HepG2 (cell line): ENCODE results near the gene WDR31. TPM values are rescaled to one million over a fixed set of nuclear protein-coding genes. Genes with fewer than 3 reads are reported as not detected.

Experiments used
- FOXC1 ChIP-seq: sonication (generic); formaldehyde crosslinking; IDR thresholded peaks from 2 replicates; pipeline ENCODE4 v1.8.0; 2022; ENCODE audit warnings: mild to moderate bottlenecking, missing genetic modification reagents, borderline replicate concordance
- GRHL1 ChIP-seq: sonication (generic); formaldehyde crosslinking; conservative IDR thresholded peaks from 2 replicates; pipeline ENCODE4 v1.8.0; 2022; ENCODE audit warnings: missing genetic modification reagents
- HNF4A ChIP-seq: sonication (generic); formaldehyde crosslinking; IDR thresholded peaks from 2 replicates; pipeline ENCODE4 v1.4.0; 2020; ENCODE audit warnings: missing genetic modification reagents
- KDM1A ChIP-seq: IDR thresholded peaks from 2 replicates; pipeline ENCODE4 v1.6.1; 2016; ENCODE audit warnings: missing compliant biosample characterization
- MXD1 ChIP-seq: sonication (generic); formaldehyde crosslinking; IDR thresholded peaks from 2 replicates; pipeline ENCODE4 v1.4.0; 2020; ENCODE audit warnings: mild to moderate bottlenecking, missing genetic modification reagents
- PITX1 ChIP-seq: sonication (generic); formaldehyde crosslinking; IDR thresholded peaks from 2 replicates; pipeline ENCODE4 v1.5.1; 2020; ENCODE audit warnings: mild to moderate bottlenecking, missing genetic modification reagents
- RAD51 ChIP-seq: fragments of 450-650 bp; IDR thresholded peaks from 2 replicates; pipeline ENCODE4 v1.6.1; 2016; ENCODE audit warnings: borderline replicate concordance
- RBM22 ChIP-seq: fragments of 200-400 bp; formaldehyde crosslinking; optimal IDR thresholded peaks from 2 replicates; pipeline ENCODE3; 2017; ENCODE audit warnings: mild to moderate bottlenecking, low read length, moderate library complexity
- SAP130 ChIP-seq: IDR thresholded peaks from 2 replicates; pipeline ENCODE4 v1.6.1; 2016; ENCODE audit warnings: low read depth
- SMARCE1 ChIP-seq: fragments of 450-650 bp; IDR thresholded peaks from 2 replicates; pipeline ENCODE4 v1.6.1; 2017; ENCODE audit warnings: borderline replicate concordance
- SSRP1 ChIP-seq: IDR thresholded peaks from 2 replicates; pipeline ENCODE4 v1.6.1; 2016; ENCODE audit warnings: control low read depth
- TBX2 ChIP-seq: sonication (generic); formaldehyde crosslinking; IDR thresholded peaks from 2 replicates; pipeline ENCODE4 v1.5.0; 2020; ENCODE audit warnings: missing genetic modification reagents, mild to moderate bottlenecking, borderline replicate concordance
- ZFP37 ChIP-seq: sonication (generic); formaldehyde crosslinking; IDR thresholded peaks from 2 replicates; pipeline ENCODE4 v1.4.0; 2020; ENCODE audit warnings: missing genetic modification reagents, borderline replicate concordance
- ZFYVE20 ChIP-seq: sonication (generic); formaldehyde crosslinking; IDR thresholded peaks from 2 replicates; pipeline ENCODE4 v1.8.0; 2023; ENCODE audit warnings: low read depth, mild to moderate bottlenecking, moderate library complexity, missing genetic modification reagents, borderline replicate concordance
- ZNF414 ChIP-seq: sonication (generic); formaldehyde crosslinking; IDR thresholded peaks from 2 replicates; pipeline ENCODE4 v1.5.0; 2020; ENCODE audit warnings: missing genetic modification reagents
- polyA plus RNA-seq, 8 experiments: library from polyadenylated mRNA; depleted of rRNA in 3 of 8; stranded (reverse) in 7 of 8; unstranded in 1 of 8; fragments of >200 nt; fragmentation: Illumina TruSeq in 4 of 8; extraction: Trizol in 4 of 8; gene quantifications; 2 replicates each; pipeline versions ENCODE4 v1.2.1 to v1.2.3, GENCODE V29; 2011 to 2016; ENCODE audit warnings: low read depth in 4 of 8, missing spikeins in 1 of 8, mixed read lengths in 1 of 8; ENCODE audit not compliant: insufficient read depth in 1 of 8
- total RNA-seq, 5 experiments: library from RNA; depleted of rRNA; stranded (reverse); fragments of >200 nt; fragmentation: Illumina TruSeq; extraction: Trizol; gene quantifications; 2 replicates each; pipeline ENCODE4 v1.2.3, GENCODE V29; 2016; ENCODE audit warnings: low read depth in 1 of 5
- TF ChIP-seq, protein P1 (sequence below): sonication (generic); formaldehyde crosslinking; IDR thresholded peaks from 2 replicates; pipeline ENCODE4 v1.9.0; 2022; ENCODE audit warnings: low read depth, missing genetic modification reagents
- TF ChIP-seq, protein P2 (sequence below): sonication (generic); formaldehyde crosslinking; IDR thresholded peaks from 2 replicates; pipeline ENCODE4 v1.4.0; 2020; ENCODE audit warnings: missing genetic modification reagents
- TF ChIP-seq, protein P3 (sequence below): sonication (generic); formaldehyde crosslinking; IDR thresholded peaks from 2 replicates; pipeline ENCODE4 v1.5.0; 2020; ENCODE audit warnings: mild to moderate bottlenecking, missing genetic modification reagents

WDR31 gene
- total and polyA plus RNA-seq, 2 of the 13 experiments (the other 11 are each of a cell fraction or from before 2014, with no cell fraction given), result 0.33 to 1.7 TPM

DNA sequence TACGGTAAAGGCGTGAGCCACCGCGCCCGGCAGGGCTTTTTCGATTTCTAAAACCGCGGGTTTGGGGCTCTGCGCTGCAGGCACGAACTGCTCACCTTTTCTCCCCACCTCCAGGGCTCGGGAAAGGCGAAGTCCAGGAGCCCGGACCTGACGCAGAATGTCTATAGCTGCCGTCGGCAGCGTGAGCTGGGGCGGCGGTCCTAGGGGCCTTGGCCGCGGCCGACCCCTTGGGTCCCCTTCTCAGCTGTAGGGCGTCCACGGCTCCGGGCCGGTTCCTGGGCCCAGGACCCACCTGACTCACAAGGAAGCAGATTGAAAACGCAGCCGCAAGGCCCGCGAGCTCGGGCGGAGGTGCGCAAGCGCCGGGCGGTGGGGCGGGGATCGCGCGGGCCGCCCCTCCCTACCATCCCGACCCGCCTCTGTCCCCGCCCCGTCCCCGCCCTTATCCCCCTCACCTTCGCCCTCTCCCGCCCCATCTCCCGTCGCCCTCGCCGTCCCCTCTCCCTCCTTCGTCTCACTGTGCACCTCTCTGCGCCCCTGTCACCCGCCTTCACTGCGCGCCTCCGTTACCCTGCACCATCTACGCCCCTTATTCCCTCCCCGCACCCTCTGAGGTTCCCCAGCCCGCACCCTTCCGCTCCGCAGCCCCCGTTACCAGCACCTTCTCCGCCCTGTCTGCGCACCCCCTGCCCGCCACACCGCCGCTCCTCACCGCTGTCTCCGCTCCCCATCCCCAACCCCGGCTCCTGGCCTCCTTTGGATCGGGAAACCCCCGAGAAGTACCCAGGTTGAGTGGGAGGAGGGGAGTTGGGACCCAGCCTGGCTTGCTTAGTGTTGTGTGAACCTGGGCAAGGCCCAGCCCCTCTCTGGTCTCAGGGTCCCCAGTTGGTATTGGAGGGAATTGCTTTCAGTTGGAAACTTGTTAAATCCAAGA is 36.8 kb upstream of the WDR31 start, which contains the start of gene HDHD3 (continued):
- TF ChIP-seq PITX1 (peak; percentile 49; the same call in 1 of the 2 replicates), TBX2 (CRISPR knock-in tag) (peak; percentile 47), RBM22 (no peak), MXD1 (CRISPR knock-in tag) (peak; percentile 87), ZFP37 (CRISPR knock-in tag) (no peak), FOXC1 (CRISPR knock-in tag) (no peak), KDM1A (CRISPR knock-in tag) (no peak), ZNF414 (peak; percentile 59; the same call in 1 of the 2 replicates), SSRP1 (no peak), GRHL1 (no peak), SAP130 (peak; percentile 82), ZFYVE20 (CRISPR knock-in tag) (no peak), RAD51 (no peak), HNF4A (peak; percentile 20; the same call in 1 of the 2 replicates), SMARCE1 (no peak)
- TF ChIP-seq, protein P1, sequence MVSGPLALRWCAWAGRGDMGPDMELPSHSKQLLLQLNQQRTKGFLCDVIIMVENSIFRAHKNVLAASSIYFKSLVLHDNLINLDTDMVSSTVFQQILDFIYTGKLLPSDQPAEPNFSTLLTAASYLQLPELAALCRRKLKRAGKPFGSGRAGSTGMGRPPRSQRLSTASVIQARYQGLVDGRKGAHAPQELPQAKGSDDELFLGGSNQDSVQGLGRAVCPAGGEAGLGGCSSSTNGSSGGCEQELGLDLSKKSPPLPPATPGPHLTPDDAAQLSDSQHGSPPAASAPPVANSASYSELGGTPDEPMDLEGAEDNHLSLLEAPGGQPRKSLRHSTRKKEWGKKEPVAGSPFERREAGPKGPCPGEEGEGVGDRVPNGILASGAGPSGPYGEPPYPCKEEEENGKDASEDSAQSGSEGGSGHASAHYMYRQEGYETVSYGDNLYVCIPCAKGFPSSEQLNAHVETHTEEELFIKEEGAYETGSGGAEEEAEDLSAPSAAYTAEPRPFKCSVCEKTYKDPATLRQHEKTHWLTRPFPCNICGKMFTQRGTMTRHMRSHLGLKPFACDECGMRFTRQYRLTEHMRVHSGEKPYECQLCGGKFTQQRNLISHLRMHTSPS (CRISPR knock-in tag), result no peak
- TF ChIP-seq, protein P2, sequence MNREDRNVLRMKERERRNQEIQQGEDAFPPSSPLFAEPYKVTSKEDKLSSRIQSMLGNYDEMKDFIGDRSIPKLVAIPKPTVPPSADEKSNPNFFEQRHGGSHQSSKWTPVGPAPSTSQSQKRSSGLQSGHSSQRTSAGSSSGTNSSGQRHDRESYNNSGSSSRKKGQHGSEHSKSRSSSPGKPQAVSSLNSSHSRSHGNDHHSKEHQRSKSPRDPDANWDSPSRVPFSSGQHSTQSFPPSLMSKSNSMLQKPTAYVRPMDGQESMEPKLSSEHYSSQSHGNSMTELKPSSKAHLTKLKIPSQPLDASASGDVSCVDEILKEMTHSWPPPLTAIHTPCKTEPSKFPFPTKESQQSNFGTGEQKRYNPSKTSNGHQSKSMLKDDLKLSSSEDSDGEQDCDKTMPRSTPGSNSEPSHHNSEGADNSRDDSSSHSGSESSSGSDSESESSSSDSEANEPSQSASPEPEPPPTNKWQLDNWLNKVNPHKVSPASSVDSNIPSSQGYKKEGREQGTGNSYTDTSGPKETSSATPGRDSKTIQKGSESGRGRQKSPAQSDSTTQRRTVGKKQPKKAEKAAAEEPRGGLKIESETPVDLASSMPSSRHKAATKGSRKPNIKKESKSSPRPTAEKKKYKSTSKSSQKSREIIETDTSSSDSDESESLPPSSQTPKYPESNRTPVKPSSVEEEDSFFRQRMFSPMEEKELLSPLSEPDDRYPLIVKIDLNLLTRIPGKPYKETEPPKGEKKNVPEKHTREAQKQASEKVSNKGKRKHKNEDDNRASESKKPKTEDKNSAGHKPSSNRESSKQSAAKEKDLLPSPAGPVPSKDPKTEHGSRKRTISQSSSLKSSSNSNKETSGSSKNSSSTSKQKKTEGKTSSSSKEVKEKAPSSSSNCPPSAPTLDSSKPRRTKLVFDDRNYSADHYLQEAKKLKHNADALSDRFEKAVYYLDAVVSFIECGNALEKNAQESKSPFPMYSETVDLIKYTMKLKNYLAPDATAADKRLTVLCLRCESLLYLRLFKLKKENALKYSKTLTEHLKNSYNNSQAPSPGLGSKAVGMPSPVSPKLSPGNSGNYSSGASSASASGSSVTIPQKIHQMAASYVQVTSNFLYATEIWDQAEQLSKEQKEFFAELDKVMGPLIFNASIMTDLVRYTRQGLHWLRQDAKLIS (CRISPR knock-in tag), result no peak
- TF ChIP-seq, protein P3, sequence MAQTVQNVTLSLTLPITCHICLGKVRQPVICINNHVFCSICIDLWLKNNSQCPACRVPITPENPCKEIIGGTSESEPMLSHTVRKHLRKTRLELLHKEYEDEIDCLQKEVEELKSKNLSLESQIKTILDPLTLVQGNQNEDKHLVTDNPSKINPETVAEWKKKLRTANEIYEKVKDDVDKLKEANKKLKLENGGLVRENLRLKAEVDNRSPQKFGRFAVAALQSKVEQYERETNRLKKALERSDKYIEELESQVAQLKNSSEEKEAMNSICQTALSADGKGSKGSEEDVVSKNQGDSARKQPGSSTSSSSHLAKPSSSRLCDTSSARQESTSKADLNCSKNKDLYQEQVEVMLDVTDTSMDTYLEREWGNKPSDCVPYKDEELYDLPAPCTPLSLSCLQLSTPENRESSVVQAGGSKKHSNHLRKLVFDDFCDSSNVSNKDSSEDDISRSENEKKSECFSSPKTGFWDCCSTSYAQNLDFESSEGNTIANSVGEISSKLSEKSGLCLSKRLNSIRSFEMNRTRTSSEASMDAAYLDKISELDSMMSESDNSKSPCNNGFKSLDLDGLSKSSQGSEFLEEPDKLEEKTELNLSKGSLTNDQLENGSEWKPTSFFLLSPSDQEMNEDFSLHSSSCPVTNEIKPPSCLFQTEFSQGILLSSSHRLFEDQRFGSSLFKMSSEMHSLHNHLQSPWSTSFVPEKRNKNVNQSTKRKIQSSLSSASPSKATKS (CRISPR knock-in tag), result no peak; the same call in 1 of the 2 replicates
